NCI-H82 treated with DMSO at 0.1 percent for 48 hours (cell line): ENCODE data around the gene UROD.
A peak's percentile ranks its signal among the peaks of the same experiment; 100 is the strongest.
"Not testable (repeated sequence)": the region's sequence is repeated elsewhere in the genome, so short reads cannot be mapped to it uniquely, and the experiment has no call there.

Experiments
- DNase-seq: peaks from one replicate; lab custom pipeline; 2025; ENCODE audit not compliant: unreplicated experiment; lab: John Stamatoyannopoulos, UW

UROD gene

GRCh38 chr1:45011837-45012638, at the start of gene UROD:
Gene UROD (plus strand): TSS chr1:45012254. CDS start chr1:45012266, 12 bp downstream.
- peak; percentile 91 for DNase-seq

GRCh38 chr1:44962729-44963128, 49.3 kb upstream of the UROD start:
- peak; percentile 44 for DNase-seq

GRCh38 chr1:44964396-44964795, 47.7 kb upstream of the UROD start:
- DNase-seq = no peak

GRCh38 chr1:44970317-44970716, 41.7 kb upstream of the UROD start:
- no peak for DNase-seq

GRCh38 chr1:44973645-44974044, 38.4 kb upstream of the UROD start:
- no peak for DNase-seq

GRCh38 chr1:44976252-44976651, 35.8 kb upstream of the UROD start:
- DNase-seq = no peak

GRCh38 chr1:44977372-44977771, 34.7 kb upstream of the UROD start:
- DNase-seq = not testable (repeated sequence)

GRCh38 chr1:44985747-44986359, 26.2 kb upstream of the UROD start:
- DNase-seq = no peak

GRCh38 chr1:44988531-44989156, 23.4 kb upstream of the UROD start:
- DNase-seq = no peak

GRCh38 chr1:44994309-44994898, 17.6 kb upstream of the UROD start:
- DNase-seq = no peak

- no peak for DNase-seq
These were observed 16.4 kb upstream of the UROD start for GRCh38 chr1:44995467-44996238.

- peak; percentile 75 for DNase-seq
These were observed 12.8 kb upstream of the UROD start for GRCh38 chr1:44999232-44999631.

GRCh38 chr1:45001011-45001481, 11.0 kb upstream of the UROD start:
- no peak for DNase-seq

GRCh38 chr1:45001576-45001975, 10.5 kb upstream of the UROD start:
- not testable (repeated sequence) for DNase-seq

- no peak for DNase-seq
These were observed 9.1 kb upstream of the UROD start for GRCh38 chr1:45002650-45003645.

- DNase-seq = no peak
These were observed 8.3 kb upstream of the UROD start for GRCh38 chr1:45003741-45004140.

GRCh38 chr1:45004281-45004920, 7.7 kb upstream of the UROD start:
- no peak for DNase-seq

GRCh38 chr1:45005761-45006160, 6.3 kb upstream of the UROD start:
- no peak for DNase-seq

GRCh38 chr1:45007311-45007710, 4.7 kb upstream of the UROD start:
- DNase-seq = no peak
